Frontal cortex (tissue), 1 donor: ENCODE results near the gene NOBOX. TPM values are rescaled to one million over a fixed set of nuclear protein-coding genes. Genes with fewer than 3 reads are reported as not detected.

Experiments
- small RNA-seq: library from RNA; depleted of rRNA; stranded (forward); fragments of <200 nt; gene quantifications from one replicate; pipeline ENCODE3, GENCODE V24; 2014
- total RNA-seq: library from RNA; depleted of rRNA; stranded (reverse); fragments of >200 nt; gene quantifications from one replicate; pipeline ENCODE4 v1.2.3, GENCODE V29; 2014

The NOBOX gene
- total RNA-seq, 1 donor from 2014 or later: not detected

Small RNA genes within 50 kb of the gene (small RNA-seq; reads per million reads assigned to genes)
- not detected for gene RNU6ATAC40P

Other genes with a start within 250 kb of the NOBOX start
- 0.41 TPM for gene CTAGE4, start 220.2 kb downstream of the NOBOX start, total RNA-seq
- gene ARHGEF35, start 207.9 kb downstream of the NOBOX start, total RNA-seq: 0.82 TPM
- gene OR2A42, start 164.1 kb downstream of the NOBOX start, total RNA-seq: under 0.01 TPM
- not detected for gene OR2A7, start 138.9 kb downstream of the NOBOX start, total RNA-seq
- gene CTAGE8, start 134.4 kb downstream of the NOBOX start, total RNA-seq: 0.41 TPM
- not detected for gene OR2A1, start 91.3 kb downstream of the NOBOX start, total RNA-seq
- 0.82 TPM for gene ARHGEF5, start 48.3 kb downstream of the NOBOX start, total RNA-seq